RWPE2 (cell line): ENCODE results near the gene PLXDC1.
"Not testable (repeated sequence)": the region's sequence is repeated elsewhere in the genome, so short reads cannot be mapped to it uniquely, and the experiment has no call there.

Experiments
- ATAC-seq: fragments of 200-7000 bp; cut with Tn5 transposase; 3 replicates; pipeline ENCODE4 v1.9.1; 2021; ENCODE audit warnings: low read depth
- DNase-seq: peaks from one replicate; pipeline ENCODE4 v3.0.0-alpha.2; 2020; ENCODE audit warnings: low spot score
- H3K27ac ChIP-seq: fragments of 450-650 bp; 2 replicates; pipeline ENCODE4 v1.5.1; 2017; ENCODE audit warnings: mild to moderate bottlenecking; ENCODE audit not compliant: poor library complexity, severe bottlenecking
- H3K27me3 ChIP-seq: fragments of 250-450 bp; sonication (Bioruptor Pico); 2 replicates; pipeline ENCODE4 v1.5.1; 2021; ENCODE audit warnings: mild to moderate bottlenecking, moderate library complexity; ENCODE audit not compliant: insufficient read depth, poor library complexity, severe bottlenecking
- H3K36me3 ChIP-seq: fragments of 250-450 bp; sonication (Bioruptor Pico); 2 replicates; pipeline ENCODE4 v1.5.1; 2020; ENCODE audit warnings: low read depth, mild to moderate bottlenecking, moderate library complexity
- H3K4me1 ChIP-seq: fragments of 250-450 bp; sonication (Bioruptor Pico); 2 replicates; pipeline ENCODE4 v1.5.1; 2021; ENCODE audit warnings: mild to moderate bottlenecking, moderate library complexity; ENCODE audit not compliant: insufficient read depth, poor library complexity, severe bottlenecking
- H3K4me3 ChIP-seq: fragments of 250-450 bp; sonication (Bioruptor Pico); 2 replicates; pipeline ENCODE4 v1.5.1; 2021; ENCODE audit warnings: mild to moderate bottlenecking, moderate library complexity; ENCODE audit not compliant: severe bottlenecking
- H3K9me3 ChIP-seq: fragments of 250-450 bp; sonication (Bioruptor Pico); 2 replicates; pipeline ENCODE4 v1.5.1; 2021; ENCODE audit warnings: mild to moderate bottlenecking, moderate library complexity; ENCODE audit not compliant: severe bottlenecking
- TF ChIP-seq, protein P1 (sequence below): fragments of 450-650 bp; IDR thresholded peaks from one replicate; pipeline ENCODE4 v1.5.1; 2017; ENCODE audit warnings: mild to moderate bottlenecking, moderate library complexity; ENCODE audit not compliant: poor library complexity, severe bottlenecking

Gene PLXDC1

DNA sequence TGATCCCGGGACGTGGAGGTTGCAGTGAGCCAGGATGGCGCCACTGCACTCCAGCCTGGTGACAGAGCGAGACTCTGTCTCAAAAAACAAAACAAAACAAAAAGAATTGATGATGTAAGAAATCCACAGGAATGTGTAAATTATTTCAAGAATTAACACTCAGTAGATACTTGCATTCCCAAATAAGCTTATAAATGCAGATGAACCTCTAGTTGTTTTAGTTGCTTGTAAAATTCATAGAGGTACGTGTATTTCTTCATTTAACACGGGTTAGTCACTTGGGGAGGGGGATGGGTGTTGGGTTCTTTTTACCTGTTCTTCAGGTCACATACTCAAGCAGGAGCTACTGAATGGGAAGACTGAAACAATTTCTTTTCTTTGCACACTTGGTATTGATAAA is 128.5 kb downstream of the PLXDC1 start:
- no peaks in the 10 kb centered on the region for H3K36me3 ChIP-seq
- no peak overlapping the region for H3K27ac ChIP-seq
- H3K27me3 ChIP-seq = no peaks in the 10 kb centered on the region
- H3K9me3 ChIP-seq = no peaks in the 10 kb centered on the region
- ATAC-seq (no peak), DNase-seq (no peak)
- TF ChIP-seq, protein P1, sequence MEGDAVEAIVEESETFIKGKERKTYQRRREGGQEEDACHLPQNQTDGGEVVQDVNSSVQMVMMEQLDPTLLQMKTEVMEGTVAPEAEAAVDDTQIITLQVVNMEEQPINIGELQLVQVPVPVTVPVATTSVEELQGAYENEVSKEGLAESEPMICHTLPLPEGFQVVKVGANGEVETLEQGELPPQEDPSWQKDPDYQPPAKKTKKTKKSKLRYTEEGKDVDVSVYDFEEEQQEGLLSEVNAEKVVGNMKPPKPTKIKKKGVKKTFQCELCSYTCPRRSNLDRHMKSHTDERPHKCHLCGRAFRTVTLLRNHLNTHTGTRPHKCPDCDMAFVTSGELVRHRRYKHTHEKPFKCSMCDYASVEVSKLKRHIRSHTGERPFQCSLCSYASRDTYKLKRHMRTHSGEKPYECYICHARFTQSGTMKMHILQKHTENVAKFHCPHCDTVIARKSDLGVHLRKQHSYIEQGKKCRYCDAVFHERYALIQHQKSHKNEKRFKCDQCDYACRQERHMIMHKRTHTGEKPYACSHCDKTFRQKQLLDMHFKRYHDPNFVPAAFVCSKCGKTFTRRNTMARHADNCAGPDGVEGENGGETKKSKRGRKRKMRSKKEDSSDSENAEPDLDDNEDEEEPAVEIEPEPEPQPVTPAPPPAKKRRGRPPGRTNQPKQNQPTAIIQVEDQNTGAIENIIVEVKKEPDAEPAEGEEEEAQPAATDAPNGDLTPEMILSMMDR = no peak
- no peaks in the 10 kb centered on the region for H3K4me1 ChIP-seq
- no peak overlapping the region for H3K4me3 ChIP-seq

DNA sequence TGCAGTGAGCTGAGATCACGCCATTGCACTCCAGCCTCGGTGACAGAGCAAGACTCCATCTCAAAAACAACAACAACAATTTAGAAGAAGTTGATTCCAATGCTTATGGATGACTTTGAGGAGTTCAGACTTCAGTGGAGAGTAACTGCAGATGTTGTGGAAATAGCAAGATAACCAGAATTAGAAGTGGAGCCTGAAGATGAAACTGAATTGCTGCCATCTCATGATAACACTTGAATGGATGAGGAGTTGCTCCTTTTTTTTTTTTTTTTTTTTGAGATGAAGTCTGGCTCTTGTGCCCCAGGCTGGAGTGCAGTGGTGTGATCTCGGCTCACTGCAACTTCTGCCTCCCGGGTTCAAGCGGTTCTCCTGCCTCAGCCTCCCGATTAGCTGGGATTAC is 131.4 kb downstream of the PLXDC1 start:
- not testable (repeated sequence) for H3K27me3 ChIP-seq, H3K4me1 ChIP-seq, H3K27ac ChIP-seq, ATAC-seq, H3K36me3 ChIP-seq, DNase-seq, H3K9me3 ChIP-seq, H3K4me3 ChIP-seq

DNA sequence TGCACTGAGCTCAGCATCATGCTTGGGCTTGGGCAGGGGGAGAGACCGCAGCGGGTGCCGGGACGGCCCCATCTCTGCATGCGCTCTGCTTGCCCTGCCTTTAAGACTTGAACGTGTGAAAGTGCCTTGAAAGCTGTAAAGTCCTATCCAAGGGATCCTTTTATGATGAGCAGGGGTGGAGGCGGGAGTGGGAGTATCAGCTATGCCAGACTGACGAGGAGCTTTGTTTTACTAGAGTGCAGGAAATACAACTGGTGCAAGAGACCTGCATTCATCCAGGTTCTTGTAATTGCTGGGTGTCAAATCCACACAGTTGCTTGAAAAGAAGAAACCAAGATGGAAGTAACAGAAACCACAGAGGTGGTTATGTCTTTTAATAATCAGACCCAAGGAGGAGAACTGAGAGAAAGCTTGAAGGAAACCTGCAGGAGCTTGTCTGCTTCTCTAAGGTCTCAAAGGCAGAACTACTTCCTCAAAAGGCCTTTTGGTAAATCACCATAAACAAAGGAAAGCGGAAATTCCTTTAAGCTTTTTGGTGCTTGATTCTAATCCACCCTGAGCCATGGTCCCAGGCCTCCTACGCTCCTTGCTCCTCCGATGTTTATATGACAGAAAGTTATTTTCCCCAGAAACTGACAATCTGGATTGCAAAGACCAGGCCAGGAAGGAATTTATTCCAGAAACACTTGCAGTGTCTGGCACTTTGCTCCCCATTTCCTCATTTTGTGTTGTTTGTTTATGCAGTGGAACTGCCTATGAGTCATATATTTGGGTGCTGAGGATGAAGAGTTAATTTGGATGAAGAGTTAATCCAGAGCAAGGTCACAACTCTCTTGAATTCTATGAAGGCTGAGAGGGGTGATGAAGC is 132.9 kb downstream of the PLXDC1 start:
- no peak overlapping the region for H3K27ac ChIP-seq
- H3K27me3 ChIP-seq = no peaks in the 10 kb centered on the region
- no peaks in the 10 kb centered on the region for H3K9me3 ChIP-seq
- peaks cover 4% of the 10 kb centered on the region for H3K4me1 ChIP-seq
- H3K36me3 ChIP-seq = no peaks in the 10 kb centered on the region
- ATAC-seq = no peak
- no peak overlapping the region for H3K4me3 ChIP-seq
- DNase-seq = no peak
- TF ChIP-seq, protein P1 = no peak

DNA sequence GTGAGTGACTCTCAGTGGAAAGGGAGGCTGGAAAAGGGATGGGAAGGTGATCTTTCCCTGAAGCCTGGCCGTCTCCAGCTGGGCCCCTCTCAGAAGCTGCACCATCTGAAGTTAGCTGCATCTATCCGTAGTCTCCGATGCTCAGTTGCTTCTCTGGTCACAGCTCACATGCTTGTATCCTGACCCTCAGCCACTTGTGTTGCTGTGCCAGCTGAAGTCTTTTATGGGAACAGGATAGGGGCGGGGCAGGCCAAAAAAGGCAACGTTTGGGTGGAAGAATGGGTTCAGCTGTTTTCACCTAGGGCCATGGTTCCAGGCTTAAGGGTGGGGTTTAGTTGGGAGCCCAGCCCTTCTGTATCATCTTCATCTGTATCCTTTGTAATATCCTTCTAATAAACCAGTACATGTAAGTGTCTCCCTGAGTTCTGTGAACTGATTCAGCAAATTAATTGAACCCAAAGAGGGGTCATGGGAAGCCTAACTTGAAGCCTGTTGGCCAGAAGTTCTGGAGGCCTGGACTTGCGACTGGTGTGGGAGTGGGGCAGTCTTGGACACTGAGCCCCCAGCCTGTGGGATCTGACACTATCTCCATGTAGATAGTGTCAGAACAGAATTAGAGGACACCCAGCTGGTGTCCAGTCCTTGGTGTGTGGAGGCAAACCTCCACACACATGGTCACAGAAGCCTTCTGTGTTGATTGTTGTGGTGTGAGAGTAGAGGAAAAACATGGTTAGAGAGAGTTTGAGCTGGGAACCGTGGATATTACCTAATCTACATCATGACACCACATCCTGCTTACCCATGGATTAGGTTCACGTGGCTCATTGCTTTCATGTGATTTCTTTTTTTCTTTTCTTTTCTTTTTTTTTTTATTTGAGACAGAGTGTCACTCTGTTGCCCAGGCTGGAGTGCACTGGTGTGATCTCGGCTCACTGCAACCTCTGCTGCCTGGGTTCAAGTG is 135.0 kb downstream of the PLXDC1 start:
- Histone ChIP-seq H3K4me3 (no peak overlapping the region), H3K4me1 (peaks cover 4% of the 10 kb centered on the region), H3K27me3 (no peaks in the 10 kb centered on the region), H3K9me3 (no peaks in the 10 kb centered on the region), H3K36me3 (no peaks in the 10 kb centered on the region), H3K27ac (no peak overlapping the region)
- no peak for DNase-seq
- no peak for ATAC-seq
- TF ChIP-seq, protein P1 = no peak

DNA sequence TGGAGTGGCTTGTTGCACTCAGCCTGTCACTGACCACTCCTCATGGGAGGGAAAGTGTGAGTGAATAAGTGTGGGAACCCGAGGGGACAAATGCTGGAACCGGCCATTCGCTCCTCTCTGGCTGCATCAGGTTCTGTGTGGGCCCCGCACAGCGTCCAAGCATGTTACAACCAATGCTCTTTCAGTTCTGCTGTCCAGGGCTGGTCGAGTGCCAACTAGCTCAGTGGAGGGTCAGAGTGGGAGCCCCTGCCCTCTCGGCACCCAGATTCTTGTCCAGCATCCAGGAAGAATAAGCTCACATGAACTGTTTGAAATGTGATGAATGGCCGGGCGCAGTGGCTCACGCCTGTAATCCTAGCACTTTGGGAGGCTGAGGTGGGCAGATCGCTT is 135.9 kb downstream of the PLXDC1 start:
- no peaks in the 10 kb centered on the region for H3K27me3 ChIP-seq
- H3K9me3 ChIP-seq = no peaks in the 10 kb centered on the region
- ATAC-seq = no peak
- no peak overlapping the region for H3K27ac ChIP-seq
- H3K4me3 ChIP-seq = no peak overlapping the region
- no peaks in the 10 kb centered on the region for H3K36me3 ChIP-seq
- TF ChIP-seq, protein P1 = no peak
- H3K4me1 ChIP-seq = peaks cover 4% of the 10 kb centered on the region
- no peak for DNase-seq
